HCT116 (cell line): ENCODE data around the gene CHST15. TPM values are rescaled to one million over a fixed set of nuclear protein-coding genes. Genes with fewer than 3 reads are reported as not detected.

Experiments
- ATAC-seq: fragments of 200-7000 bp; cut with Tn5 transposase; 2 replicates; pipeline ENCODE4 v1.9.1; 2020; ENCODE audit warnings: mild to moderate bottlenecking, moderate library complexity
- BruUV-seq: library from RNA; stranded (reverse); fragments of 400-500 nt; replicated peaks from 2 replicates; lab custom pipeline; 2021; lab: Mats Ljungman, UMichigan
- CTCF ChIA-PET: fragments of 300-600 bp; sonication (Branson Sonifier 250); formaldehyde crosslinking; loops from one replicate; lab custom pipeline; 2021; ENCODE audit warnings: antibody characterized with exemption; lab: Charles Lee
- POLR2A ChIA-PET: fragments of 300-600, 350-600 bp; sonication (Branson Sonifier 250); formaldehyde crosslinking; loops from one replicate; lab custom pipeline; 2021; ENCODE audit warnings: antibody characterized with exemption; lab: Charles Lee
- RAD21 ChIA-PET, 2 experiments: fragments of 300-600 bp; sonication (Branson Sonifier 250); formaldehyde crosslinking; loops; one replicate each; lab custom pipeline; 2023; ENCODE audit warnings: low total read pairs in 2 of 2; ENCODE audit not compliant: uncharacterized antibody in 2 of 2, unreplicated experiment in 2 of 2, low non-redundant PET in 1 of 2; lab: Charles Lee
- DNase-seq: peaks from one replicate; pipeline ENCODE4 v3.0.0-alpha.2; 2010; ENCODE audit warnings: low read depth, low spot score
- H2AFZ ChIP-seq: fragments of 200-600 bp; shearing (Covaris generic), sonication (generic); 2 replicates; pipeline ENCODE4 v1.6.1; 2017; ENCODE audit warnings: low read depth, mixed run types, mixed read lengths, antibody characterized with exemption, low read length; ENCODE audit not compliant: poor library complexity, severe bottlenecking
- H3K27ac ChIP-seq: 2 replicates; pipeline ENCODE4 v1.5.1; 2012; ENCODE audit warnings: low read depth, low read length
- H3K27me3 ChIP-seq: fragments of 200-600 bp; sonication (generic); 2 replicates; pipeline ENCODE4 v1.6.1; 2016; ENCODE audit warnings: mixed run types, low read length, mixed read lengths; ENCODE audit not compliant: insufficient read depth
- H3K36me3 ChIP-seq, 2 experiments: fragments of 200-500 bp in 1 of 2; fragments of 200-600 bp in 1 of 2; sonication (Bioruptor generic) in 1 of 2; sonication (generic) in 1 of 2; 2 replicates each; pipeline versions ENCODE4 v1.5.1 to v1.6.1; 2014 to 2016; ENCODE audit warnings: low read length in 2 of 2, inconsistent platforms in 1 of 2, mixed read lengths in 1 of 2, mixed run types in 1 of 2; ENCODE audit not compliant: insufficient read depth in 2 of 2, control insufficient read depth in 1 of 2
- H3K4me1 ChIP-seq, 2 experiments: fragments of 200-600 bp in 1 of 2; sonication (generic) in 1 of 2; 2 replicates each; pipeline versions ENCODE4 v1.5.1 to v1.6.1; 2012 to 2017; ENCODE audit warnings: low read length in 2 of 2, inconsistent platforms in 1 of 2, mild to moderate bottlenecking in 1 of 2, mixed read lengths in 1 of 2, mixed run types in 1 of 2, moderate library complexity in 1 of 2; ENCODE audit not compliant: insufficient read depth in 2 of 2, control insufficient read depth in 1 of 2
- H3K4me2 ChIP-seq: fragments of 200-600 bp; sonication (generic); 2 replicates; pipeline ENCODE4 v1.6.1; 2017; ENCODE audit warnings: mixed run types, low read length, mixed read lengths
- H3K4me3 ChIP-seq, 2 experiments: fragments of 200-600 bp in 1 of 2; sonication (generic) in 1 of 2; replicated peaks in 1 of 2; 2 replicates each; pipeline ENCODE4 v1.5.1; 2011 to 2016; ENCODE audit warnings: low read length in 2 of 2, control low read depth in 1 of 2, low read depth in 1 of 2, mild to moderate bottlenecking in 1 of 2, mixed read lengths in 1 of 2, mixed run types in 1 of 2
- H3K79me2 ChIP-seq: fragments of 200-600 bp; sonication (generic); 2 replicates; pipeline ENCODE4 v1.6.1; 2017; ENCODE audit warnings: mild to moderate bottlenecking, mixed run types, low read length, moderate library complexity, mixed read lengths; ENCODE audit not compliant: insufficient read depth
- H3K9ac ChIP-seq: fragments of 200-600 bp; sonication (generic); 2 replicates; pipeline ENCODE4 v1.6.1; 2016; ENCODE audit warnings: low read length, mixed read lengths
- H3K9me2 ChIP-seq: fragments of 200-600 bp; sonication (generic), shearing (Covaris generic); 2 replicates; pipeline ENCODE4 v1.6.1; 2017; ENCODE audit warnings: mixed run types, mild to moderate bottlenecking, moderate library complexity; ENCODE audit not compliant: insufficient read depth
- H3K9me3 ChIP-seq, 2 experiments: fragments of 200-500 bp in 1 of 2; fragments of 200-600 bp in 1 of 2; sonication (Bioruptor generic) in 1 of 2; sonication (generic) in 1 of 2; 2 replicates each; pipeline ENCODE4 v1.6.1; 2014 to 2017; ENCODE audit warnings: low read length in 2 of 2, mixed read lengths in 2 of 2, inconsistent platforms in 1 of 2, low read depth in 1 of 2, mild to moderate bottlenecking in 1 of 2, mixed run types in 1 of 2, moderate library complexity in 1 of 2; ENCODE audit not compliant: control insufficient read depth in 1 of 2, insufficient read depth in 1 of 2
- H4K20me1 ChIP-seq: fragments of 200-600 bp; sonication (generic), shearing (Covaris generic); 2 replicates; pipeline ENCODE4 v1.6.1; 2017; ENCODE audit warnings: mixed run types, mild to moderate bottlenecking, moderate library complexity; ENCODE audit not compliant: insufficient read depth
- EGR1 ChIP-seq: IDR thresholded peaks from 2 replicates; pipeline ENCODE4 v1.6.1; 2012; ENCODE audit warnings: low read depth
- RAD21 ChIP-seq: IDR thresholded peaks from 2 replicates; pipeline ENCODE4 v1.6.1; 2012; ENCODE audit warnings: low read depth, mild to moderate bottlenecking
- TCF7L2 ChIP-seq: IDR thresholded peaks from 2 replicates; pipeline ENCODE4 v1.7.0; 2011; ENCODE audit warnings: borderline replicate concordance, inconsistent platforms; ENCODE audit not compliant: insufficient read depth, insufficient read length; ENCODE audit errors: extremely low read depth
- ZFX ChIP-seq: fragments of 450-650 bp; IDR thresholded peaks from 2 replicates; pipeline ENCODE4 v1.6.1; 2017
- intact Hi-C: fragments of 100-400 bp; cut with micrococcal nuclease; formaldehyde crosslinking; loops from 2 replicates; pipeline ENCODE4 v1.10.0; 2022
- total RNA-seq: library from RNA; stranded (reverse); gene quantifications from one replicate; pipeline ENCODE4 v1.2.1, GENCODE V29; 2021; ENCODE audit not compliant: unreplicated experiment
- TF ChIP-seq, protein P1 (sequence below): IDR thresholded peaks from 2 replicates; pipeline ENCODE4 v1.6.1; 2011; ENCODE audit warnings: mild to moderate bottlenecking, low read length, moderate library complexity; ENCODE audit not compliant: insufficient replicate concordance; ENCODE audit errors: extremely low read depth
- TF ChIP-seq, protein P2 (sequence below), 3 experiments: fragments of 200-600 bp in 1 of 3; sonication (generic) in 1 of 3; IDR thresholded peaks in 2 of 3; conservative IDR thresholded peaks in 1 of 3; 2 replicates each; pipeline ENCODE4 v1.5.1; 2012 to 2017; ENCODE audit warnings: low read depth in 2 of 3, low read length in 2 of 3, antibody characterized with exemption in 1 of 3, borderline replicate concordance in 1 of 3, control low read depth in 1 of 3, mild to moderate bottlenecking in 1 of 3, mixed read lengths in 1 of 3, mixed run types in 1 of 3, moderate library complexity in 1 of 3; ENCODE audit not compliant: insufficient read depth in 1 of 3
- TF ChIP-seq, protein P3 (sequence below): IDR thresholded peaks from 2 replicates; pipeline ENCODE4 v1.6.1; 2012

The CHST15 gene
- total RNA-seq, 1 experiment from 2014 or later = 47.2 TPM

DNA sequence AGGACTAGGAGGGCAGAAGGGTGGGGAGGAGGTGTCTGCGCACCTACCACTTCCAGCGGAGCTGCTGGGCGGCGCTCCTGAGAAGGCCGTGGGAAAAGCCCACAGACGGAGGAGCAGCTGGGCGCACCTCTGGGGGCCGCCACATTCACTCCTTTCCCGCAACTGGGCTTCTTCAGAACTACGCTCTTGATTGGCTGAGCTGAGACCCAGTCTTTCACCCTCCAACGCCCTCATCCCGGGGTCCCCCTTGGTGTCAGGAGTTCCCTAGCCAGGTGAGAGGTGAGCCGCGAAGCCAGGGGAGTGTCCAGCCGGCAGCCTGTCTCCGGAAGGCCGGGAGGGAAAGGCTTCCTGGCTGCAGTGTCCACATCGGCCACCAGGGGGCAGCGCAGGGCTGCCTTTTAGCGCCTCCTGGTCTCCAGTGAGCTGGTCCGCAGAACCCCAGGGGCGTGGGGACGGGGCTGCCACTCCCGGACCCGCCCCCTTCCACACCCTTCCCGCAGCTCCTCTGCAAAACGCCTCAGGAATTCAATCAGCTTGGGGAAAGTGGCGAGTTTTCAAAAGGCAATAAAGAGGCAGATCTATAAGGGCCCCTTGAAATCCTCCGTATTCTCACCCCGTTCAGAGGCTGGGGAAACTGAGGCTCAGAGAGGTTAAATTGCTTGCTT is 98.8 kb downstream of the CHST15 start (continued):
- TF ChIP-seq, protein P1, sequence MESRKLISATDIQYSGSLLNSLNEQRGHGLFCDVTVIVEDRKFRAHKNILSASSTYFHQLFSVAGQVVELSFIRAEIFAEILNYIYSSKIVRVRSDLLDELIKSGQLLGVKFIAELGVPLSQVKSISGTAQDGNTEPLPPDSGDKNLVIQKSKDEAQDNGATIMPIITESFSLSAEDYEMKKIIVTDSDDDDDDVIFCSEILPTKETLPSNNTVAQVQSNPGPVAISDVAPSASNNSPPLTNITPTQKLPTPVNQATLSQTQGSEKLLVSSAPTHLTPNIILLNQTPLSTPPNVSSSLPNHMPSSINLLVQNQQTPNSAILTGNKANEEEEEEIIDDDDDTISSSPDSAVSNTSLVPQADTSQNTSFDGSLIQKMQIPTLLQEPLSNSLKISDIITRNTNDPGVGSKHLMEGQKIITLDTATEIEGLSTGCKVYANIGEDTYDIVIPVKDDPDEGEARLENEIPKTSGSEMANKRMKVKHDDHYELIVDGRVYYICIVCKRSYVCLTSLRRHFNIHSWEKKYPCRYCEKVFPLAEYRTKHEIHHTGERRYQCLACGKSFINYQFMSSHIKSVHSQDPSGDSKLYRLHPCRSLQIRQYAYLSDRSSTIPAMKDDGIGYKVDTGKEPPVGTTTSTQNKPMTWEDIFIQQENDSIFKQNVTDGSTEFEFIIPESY = no peak
- TF ChIP-seq ZFX = no peak
- TF ChIP-seq, all 23 proteins: peak for 3

DNA sequence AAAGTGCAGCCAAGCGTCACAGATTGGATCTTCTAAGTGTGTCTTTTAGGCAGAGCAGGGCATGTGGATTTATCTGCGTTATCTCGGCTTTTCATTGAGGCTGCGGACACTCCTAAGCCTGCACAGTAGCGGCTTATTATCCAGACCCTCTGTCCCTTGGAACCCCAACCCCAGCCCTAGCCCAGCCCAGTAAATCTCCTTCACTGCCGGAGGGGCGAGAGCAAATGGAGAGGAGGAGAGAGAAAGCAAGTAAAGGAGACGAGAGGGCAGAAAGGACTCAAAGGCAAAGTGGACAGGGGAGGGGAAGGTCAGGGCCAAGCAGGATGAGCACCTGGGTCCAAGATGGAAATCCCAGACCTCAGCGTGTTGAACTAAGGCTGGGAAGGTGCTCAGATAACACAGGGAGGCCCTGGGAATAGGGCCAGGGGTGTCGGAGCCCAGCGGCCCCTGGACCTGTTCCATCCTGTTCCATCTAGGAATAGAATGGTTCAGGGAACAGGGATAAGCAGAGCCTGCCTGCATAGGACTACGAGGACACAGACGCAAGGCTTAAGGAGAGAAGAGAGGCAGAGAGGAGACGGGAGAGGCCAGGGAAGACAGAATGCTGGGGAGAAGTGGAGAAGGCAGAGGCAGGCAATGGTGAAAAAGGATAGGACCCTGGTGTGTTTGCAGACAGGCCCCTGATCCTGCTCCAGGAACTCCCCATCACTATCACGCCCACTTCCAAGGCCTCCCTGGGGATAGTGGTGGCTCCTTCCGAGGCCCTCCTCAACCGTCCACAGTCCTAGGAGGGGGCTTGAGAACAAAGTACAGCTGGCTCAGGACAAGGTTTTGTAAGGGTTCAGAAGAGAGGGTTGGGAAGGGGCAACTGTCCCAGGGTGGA is 99.6 kb downstream of the CHST15 start:
- no peaks in the 10 kb centered on the region for H3K79me2 ChIP-seq
- H3K9me3 ChIP-seq = no peaks in the 10 kb centered on the region
- no peaks in the 10 kb centered on the region for H3K36me3 ChIP-seq
- intact Hi-C loops = loop anchor here (1.0 to 10.0 kb wide), 5 partner anchors 99 to 749 kb away; partner anchors contain the start of genes CHST15 and FAM53B
- no peak for TF ChIP-seq RAD21
- TF ChIP-seq, protein P2, sequence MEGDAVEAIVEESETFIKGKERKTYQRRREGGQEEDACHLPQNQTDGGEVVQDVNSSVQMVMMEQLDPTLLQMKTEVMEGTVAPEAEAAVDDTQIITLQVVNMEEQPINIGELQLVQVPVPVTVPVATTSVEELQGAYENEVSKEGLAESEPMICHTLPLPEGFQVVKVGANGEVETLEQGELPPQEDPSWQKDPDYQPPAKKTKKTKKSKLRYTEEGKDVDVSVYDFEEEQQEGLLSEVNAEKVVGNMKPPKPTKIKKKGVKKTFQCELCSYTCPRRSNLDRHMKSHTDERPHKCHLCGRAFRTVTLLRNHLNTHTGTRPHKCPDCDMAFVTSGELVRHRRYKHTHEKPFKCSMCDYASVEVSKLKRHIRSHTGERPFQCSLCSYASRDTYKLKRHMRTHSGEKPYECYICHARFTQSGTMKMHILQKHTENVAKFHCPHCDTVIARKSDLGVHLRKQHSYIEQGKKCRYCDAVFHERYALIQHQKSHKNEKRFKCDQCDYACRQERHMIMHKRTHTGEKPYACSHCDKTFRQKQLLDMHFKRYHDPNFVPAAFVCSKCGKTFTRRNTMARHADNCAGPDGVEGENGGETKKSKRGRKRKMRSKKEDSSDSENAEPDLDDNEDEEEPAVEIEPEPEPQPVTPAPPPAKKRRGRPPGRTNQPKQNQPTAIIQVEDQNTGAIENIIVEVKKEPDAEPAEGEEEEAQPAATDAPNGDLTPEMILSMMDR (IDR thresholded peaks at IDR 0.05 in 2 of 3, conservative IDR thresholded peaks at IDR 0.05 in 1 of 3; ENCODE audit: borderline replicate concordance in 1 of 3, insufficient read depth in 1 of 3, low read depth in 2 of 3, low read length in 2 of 3) = no peak
- TF ChIP-seq, protein P3, sequence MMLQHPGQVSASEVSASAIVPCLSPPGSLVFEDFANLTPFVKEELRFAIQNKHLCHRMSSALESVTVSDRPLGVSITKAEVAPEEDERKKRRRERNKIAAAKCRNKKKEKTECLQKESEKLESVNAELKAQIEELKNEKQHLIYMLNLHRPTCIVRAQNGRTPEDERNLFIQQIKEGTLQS = no peak
- TF ChIP-seq EGR1 = no peak
- no peak for TF ChIP-seq ZFX
- no peak for TF ChIP-seq TCF7L2
- TF ChIP-seq, all 23 proteins: peak for 0
- H3K4me1 ChIP-seq = peaks cover 17 to 30% of the 10 kb centered on the region in 2 experiments
- RAD21 ChIA-PET = interaction anchor here (0.5 to 3.4 kb wide), 16 partner anchors 100 to 440 kb away, joined by 3 to 61 read pairs (median 4); partner anchors contain the start of gene CHST15 (in 1 of the 2)
- POLR2A ChIA-PET = interaction anchor here (0.9 to 1.3 kb wide), 4 partner anchors 200 to 410 kb away, joined by 3 to 5 read pairs (median 3); no protein-coding TSS in a partner anchor
- DNase-seq (no peak), ATAC-seq (no peak)
- H3K27ac ChIP-seq = no peak overlapping the region; the same call in 1 of the 2 replicates
- no peaks in the 10 kb centered on the region for H4K20me1 ChIP-seq
- peak overlapping the region; percentile 94 for H3K4me2 ChIP-seq
- H3K27me3 ChIP-seq = no peaks in the 10 kb centered on the region
- CTCF ChIA-PET = interaction anchor here (1.0 to 5.5 kb wide), 25 partner anchors 8 to 414 kb away, joined by 3 to 269 read pairs (median 7); no protein-coding TSS in a partner anchor
- H2AFZ ChIP-seq = no peak overlapping the region
- no TSS peak for BruUV-seq
- H3K9me2 ChIP-seq = no peaks in the 10 kb centered on the region
- H3K4me3 ChIP-seq = peak overlapping the region; percentile 60 to 73
- H3K9ac ChIP-seq = peak overlapping the region; percentile 22
